ENCODE results near the gene MSGN1.

MSGN1 gene

GRCh38 chr2:17857021-17857420, 40.8 kb downstream of the MSGN1 start:
- TF ChIP-seq ZBTB7A (IDR thresholded peaks at IDR 0.05; ENCODE audit: low read depth) (no peak), EP300 (IDR thresholded peaks at IDR 0.05; ENCODE audit: borderline replicate concordance) (no peak), REST (IDR thresholded peaks at IDR 0.05; ENCODE audit: low read depth) (no peak), NFIC (IDR thresholded peaks at IDR 0.05) (no peak), TAF1 (IDR thresholded peaks at IDR 0.05; ENCODE audit: low read depth) (no peak), USF1 (IDR thresholded peaks at IDR 0.05) (no peak), TCF12 (IDR thresholded peaks at IDR 0.05; ENCODE audit: low read depth) (no peak), CREB1 (IDR thresholded peaks at IDR 0.05; ENCODE audit: low read depth) (no peak), CEBPB (IDR thresholded peaks at IDR 0.05) (no peak), EGR1 (IDR thresholded peaks at IDR 0.05) (no peak), FOXM1 (IDR thresholded peaks at IDR 0.05; ENCODE audit: borderline replicate concordance, low read depth) (no peak), YY1 (IDR thresholded peaks at IDR 0.05; ENCODE audit: low read depth) (no peak), TEAD4 (IDR thresholded peaks at IDR 0.05) (no peak), MAX (IDR thresholded peaks at IDR 0.05) (no peak), RAD21 (IDR thresholded peaks at IDR 0.05; ENCODE audit: low read depth) (no peak)

GRCh38 chr2:17858064-17858463, 41.8 kb downstream of the MSGN1 start:
- TF ChIP-seq TAF1 (IDR thresholded peaks at IDR 0.05; ENCODE audit: low read depth) (no peak), CEBPB (IDR thresholded peaks at IDR 0.05) (no peak), USF1 (IDR thresholded peaks at IDR 0.05) (no peak), EP300 (IDR thresholded peaks at IDR 0.05; ENCODE audit: borderline replicate concordance) (no peak), FOXM1 (IDR thresholded peaks at IDR 0.05; ENCODE audit: borderline replicate concordance, low read depth) (no peak), CREB1 (IDR thresholded peaks at IDR 0.05; ENCODE audit: low read depth) (no peak), NFIC (IDR thresholded peaks at IDR 0.05) (no peak), TCF12 (IDR thresholded peaks at IDR 0.05; ENCODE audit: low read depth) (no peak)

- TF ChIP-seq TCF12 (IDR thresholded peaks at IDR 0.05; ENCODE audit: low read depth) (no peak), EGR1 (IDR thresholded peaks at IDR 0.05) (no peak), RAD21 (IDR thresholded peaks at IDR 0.05; ENCODE audit: low read depth) (no peak), ZBTB7A (IDR thresholded peaks at IDR 0.05; ENCODE audit: low read depth) (no peak), TAF1 (IDR thresholded peaks at IDR 0.05; ENCODE audit: low read depth) (no peak), MAX (IDR thresholded peaks at IDR 0.05) (no peak), TEAD4 (IDR thresholded peaks at IDR 0.05) (no peak), NFIC (IDR thresholded peaks at IDR 0.05) (no peak), USF1 (IDR thresholded peaks at IDR 0.05) (no peak)
Observed at GRCh38 chr2:17863539-17863938, 47.3 kb downstream of the MSGN1 start.

- no peak for TF ChIP-seq MAX (IDR thresholded peaks at IDR 0.05)
Observed at GRCh38 chr2:17864676-17865075, 48.4 kb downstream of the MSGN1 start.

- no peak for TF ChIP-seq TCF12 (IDR thresholded peaks at IDR 0.05; ENCODE audit: low read depth)
- no peak for TF ChIP-seq TAF1 (IDR thresholded peaks at IDR 0.05; ENCODE audit: low read depth)
- no peak for TF ChIP-seq CEBPB (IDR thresholded peaks at IDR 0.05)
- TF ChIP-seq RAD21 (IDR thresholded peaks at IDR 0.05; ENCODE audit: low read depth) = no peak
Observed at GRCh38 chr2:17867133-17867532, 50.9 kb downstream of the MSGN1 start.

All from Ishikawa (cell line).